Hematopoietic multipotent progenitor cell treated with erythropoietin and hydrocortisone succinate and interleukin-3 and kit ligand, for 8 days (in vitro differentiated cells): ENCODE data around the gene TPGS1.

Source experiments
- DNase-seq: peaks from one replicate; pipeline ENCODE4 v3.0.0-alpha.2; 2015

The TPGS1 gene

DNA sequence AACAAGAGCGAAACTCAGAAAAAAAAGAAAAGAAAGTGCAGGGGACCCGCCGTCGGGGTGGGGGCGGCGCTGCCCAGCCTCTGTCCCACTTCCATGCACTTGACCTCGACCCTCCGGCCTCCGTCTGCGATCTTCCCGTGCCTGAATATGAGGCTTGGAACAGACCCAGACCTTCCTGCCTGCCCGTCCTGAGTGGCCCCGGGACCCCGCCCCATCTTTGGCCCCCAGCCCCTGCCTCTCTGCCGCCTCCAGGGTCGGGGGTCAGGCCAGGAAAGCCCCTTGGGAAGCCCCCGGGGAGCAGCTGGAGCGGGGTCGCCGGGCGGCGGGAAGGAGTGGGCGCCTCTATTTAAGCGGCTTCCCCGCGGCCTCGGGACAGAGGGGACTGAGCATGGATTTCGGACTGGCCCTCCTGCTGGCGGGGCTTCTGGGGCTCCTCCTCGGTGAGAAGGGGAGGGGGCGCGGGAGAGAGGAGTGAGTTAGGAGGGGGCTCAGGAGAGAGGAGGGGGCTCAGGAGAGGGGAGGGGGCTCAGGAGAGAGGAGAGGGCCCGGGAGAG lies 11.1 kb upstream of the TPGS1 start, which contains the start of gene MADCAM1:
Gene MADCAM1 (plus strand): TSS at position 375 of the 554 bp plus-strand sequence. CDS start 14 bp downstream, at position 389.
- no peak for DNase-seq

DNA sequence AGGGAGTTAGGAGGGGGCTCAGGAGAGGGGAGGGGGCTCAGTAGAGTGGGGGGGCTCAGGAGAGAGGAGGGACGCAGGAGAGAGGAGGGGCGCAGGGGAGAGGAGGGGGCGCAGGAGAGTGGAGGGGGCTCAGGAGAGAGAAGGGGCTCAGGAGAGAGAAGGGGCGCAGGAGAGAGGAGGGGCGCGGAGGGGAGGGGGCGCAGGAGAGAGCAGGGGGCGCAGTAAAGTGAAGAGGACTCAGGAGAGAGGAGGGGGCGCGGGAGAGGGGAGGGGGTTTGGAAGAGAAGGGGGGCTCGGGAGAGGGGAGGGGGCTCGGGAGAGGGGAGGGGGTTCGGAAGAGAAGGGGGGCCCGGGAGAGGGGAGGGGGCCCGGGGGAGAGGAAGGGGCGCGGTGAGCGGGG lies 10.3 kb upstream of the TPGS1 start:
- DNase-seq = no peak

GRCh38 chr19:497491-497868 lies 9.8 kb upstream of the TPGS1 start:
- DNase-seq = no peak

DNA sequence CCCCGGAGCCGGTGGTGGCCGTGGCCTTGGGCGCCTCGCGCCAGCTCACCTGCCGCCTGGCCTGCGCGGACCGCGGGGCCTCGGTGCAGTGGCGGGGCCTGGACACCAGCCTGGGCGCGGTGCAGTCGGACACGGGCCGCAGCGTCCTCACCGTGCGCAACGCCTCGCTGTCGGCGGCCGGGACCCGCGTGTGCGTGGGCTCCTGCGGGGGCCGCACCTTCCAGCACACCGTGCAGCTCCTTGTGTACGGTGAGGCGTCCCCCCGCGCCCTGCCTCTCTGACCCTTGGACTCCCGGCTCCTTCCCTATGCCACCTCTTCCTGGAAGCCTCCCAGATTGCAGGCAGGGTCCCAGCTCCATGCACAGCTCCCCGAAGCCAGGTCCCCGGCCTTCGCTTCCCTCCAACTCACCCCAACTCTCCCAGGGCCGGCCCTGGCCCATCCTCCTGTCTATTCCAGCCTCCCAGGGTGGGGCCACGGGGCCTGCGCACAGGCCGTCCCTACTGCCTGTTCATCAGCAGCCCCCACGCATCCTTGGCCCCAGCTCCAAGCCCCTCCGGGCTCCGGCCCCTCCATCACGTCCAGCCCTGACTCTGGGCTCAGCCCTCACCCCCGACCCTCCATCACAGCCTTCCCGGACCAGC lies 9.3 kb upstream of the TPGS1 start:
- no peak for DNase-seq

DNA sequence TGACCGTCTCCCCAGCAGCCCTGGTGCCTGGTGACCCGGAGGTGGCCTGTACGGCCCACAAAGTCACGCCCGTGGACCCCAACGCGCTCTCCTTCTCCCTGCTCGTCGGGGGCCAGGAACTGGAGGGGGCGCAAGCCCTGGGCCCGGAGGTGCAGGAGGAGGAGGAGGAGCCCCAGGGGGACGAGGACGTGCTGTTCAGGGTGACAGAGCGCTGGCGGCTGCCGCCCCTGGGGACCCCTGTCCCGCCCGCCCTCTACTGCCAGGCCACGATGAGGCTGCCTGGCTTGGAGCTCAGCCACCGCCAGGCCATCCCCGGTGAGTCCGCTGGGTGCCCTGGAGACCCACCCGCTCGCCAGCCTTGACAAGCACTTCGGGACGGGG lies 8.8 kb upstream of the TPGS1 start:
- DNase-seq = no peak

GRCh38 chr19:498977-499623 lies 8.2 kb upstream of the TPGS1 start:
- no peak for DNase-seq

DNA sequence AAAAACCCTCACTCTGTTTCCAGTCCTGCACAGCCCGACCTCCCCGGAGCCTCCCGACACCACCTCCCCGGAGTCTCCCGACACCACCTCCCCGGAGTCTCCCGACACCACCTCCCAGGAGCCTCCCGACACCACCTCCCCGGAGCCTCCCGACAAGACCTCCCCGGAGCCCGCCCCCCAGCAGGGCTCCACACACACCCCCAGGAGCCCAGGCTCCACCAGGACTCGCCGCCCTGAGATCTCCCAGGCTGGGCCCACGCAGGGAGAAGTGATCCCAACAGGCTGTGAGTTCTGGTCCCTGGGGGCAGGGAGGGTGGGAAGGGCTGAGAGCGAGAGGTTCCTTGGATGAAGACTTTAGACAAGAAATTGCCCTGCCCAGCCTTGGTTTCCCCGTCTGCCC lies 5.7 kb upstream of the TPGS1 start:
- no peak for DNase-seq

- DNase-seq = no peak
Observed at GRCh38 chr19:504616-505015, 2.7 kb upstream of the TPGS1 start.

- DNase-seq = peak; percentile 100
Observed at GRCh38 chr19:506404-507285, 652 bp upstream of the TPGS1 start.

DNA sequence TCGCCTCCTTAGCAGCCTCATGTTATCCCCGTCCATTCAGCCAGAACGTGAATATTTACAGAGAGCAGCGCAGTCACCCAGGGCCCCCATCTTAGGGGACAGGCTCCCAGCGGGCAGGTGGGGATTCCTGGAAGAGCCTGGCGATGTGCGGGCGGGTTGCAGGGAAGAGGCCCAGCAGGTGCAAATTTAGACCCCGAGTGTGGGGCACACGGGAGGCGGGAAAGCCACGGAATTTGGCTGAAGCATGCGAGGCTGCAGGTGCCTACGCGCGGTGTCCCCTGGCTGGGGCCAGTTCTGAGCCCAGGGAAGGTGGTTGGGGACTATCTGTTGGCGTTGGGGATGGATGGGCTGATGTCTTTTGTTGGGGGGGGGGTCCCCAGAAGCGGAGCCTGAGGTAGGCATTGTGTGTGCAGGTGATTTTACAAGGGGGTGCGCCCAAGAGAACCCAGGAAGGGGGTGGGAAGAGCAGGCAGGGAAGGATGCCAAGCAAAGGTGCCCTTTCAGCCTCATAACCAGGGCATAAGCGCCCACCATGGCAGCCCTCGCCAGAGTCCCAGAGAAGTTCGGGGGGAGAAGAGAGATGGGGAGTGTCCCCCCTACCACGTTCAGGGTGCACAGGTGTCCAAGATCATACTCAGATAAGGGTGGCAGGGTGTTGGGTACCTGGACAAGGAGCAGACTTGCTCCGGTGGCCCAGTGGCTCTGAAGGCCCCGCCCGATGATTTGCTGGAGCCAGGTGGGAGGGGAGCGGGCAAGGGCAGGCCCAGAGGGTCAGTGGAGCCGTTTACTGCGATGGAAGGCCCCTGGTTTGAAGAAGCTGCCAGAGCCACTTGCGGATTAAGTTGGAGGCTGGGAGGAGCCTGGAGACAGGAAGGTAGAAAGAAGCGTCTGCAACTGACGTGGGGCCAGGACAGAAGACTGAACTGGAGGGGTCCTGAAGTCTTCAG lies 1.2 kb downstream of the TPGS1 start:
- DNase-seq = no peak

DNA sequence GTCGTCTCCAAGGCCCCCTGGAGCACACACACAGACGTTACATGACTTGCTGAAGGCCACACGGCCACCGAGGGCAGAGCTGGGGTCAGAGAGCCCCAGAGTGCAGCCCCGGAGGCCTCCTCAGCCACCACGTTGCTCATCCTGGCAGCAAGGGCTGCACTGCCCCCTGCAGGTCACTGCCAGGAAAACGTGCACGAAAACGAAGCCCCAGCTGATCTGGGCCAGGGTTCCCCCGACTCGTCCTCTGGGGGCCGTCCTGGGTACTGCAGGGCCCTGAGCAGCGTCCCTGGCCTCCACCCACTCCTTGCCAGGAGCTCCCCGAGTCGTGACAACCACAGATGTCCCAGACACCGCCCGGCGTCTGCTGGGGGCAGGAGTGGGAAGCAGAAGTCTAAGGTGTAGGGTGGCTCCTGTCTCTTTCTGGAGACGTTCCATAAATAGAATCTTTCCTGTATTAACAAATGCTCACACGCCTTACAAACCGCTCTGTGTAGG lies 3.4 kb downstream of the TPGS1 start:
- DNase-seq = peak; percentile 94

GRCh38 chr19:511101-511851 lies 4.0 kb downstream of the TPGS1 start:
- DNase-seq = peak; percentile 54

GRCh38 chr19:512547-513365 lies 5.5 kb downstream of the TPGS1 start:
- no peak for DNase-seq

- no peak for DNase-seq
Observed at GRCh38 chr19:513368-514165, 6.3 kb downstream of the TPGS1 start.

DNA sequence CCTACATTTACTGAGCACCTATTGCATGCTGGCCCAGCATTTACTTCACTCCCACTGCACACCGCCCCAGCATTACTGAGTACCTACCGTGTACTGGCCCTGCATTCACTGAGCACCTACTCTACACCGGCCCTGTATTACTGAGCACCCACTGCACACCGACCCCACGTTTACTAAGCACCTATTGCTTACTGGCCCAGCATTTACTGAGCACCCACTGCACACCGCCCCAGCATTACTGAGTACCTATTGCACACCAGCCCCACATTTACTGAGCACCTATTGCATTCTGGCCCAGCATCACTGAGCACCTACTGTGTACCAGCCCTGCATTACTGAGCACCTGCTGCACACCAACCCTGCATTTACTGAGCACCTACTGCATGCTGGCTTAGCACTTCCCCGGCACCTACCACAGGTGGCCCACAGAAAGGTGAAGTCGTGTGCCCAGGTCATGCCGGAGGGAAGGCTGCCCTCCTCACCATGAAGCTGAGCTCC lies 6.9 kb downstream of the TPGS1 start:
- no peak for DNase-seq

DNA sequence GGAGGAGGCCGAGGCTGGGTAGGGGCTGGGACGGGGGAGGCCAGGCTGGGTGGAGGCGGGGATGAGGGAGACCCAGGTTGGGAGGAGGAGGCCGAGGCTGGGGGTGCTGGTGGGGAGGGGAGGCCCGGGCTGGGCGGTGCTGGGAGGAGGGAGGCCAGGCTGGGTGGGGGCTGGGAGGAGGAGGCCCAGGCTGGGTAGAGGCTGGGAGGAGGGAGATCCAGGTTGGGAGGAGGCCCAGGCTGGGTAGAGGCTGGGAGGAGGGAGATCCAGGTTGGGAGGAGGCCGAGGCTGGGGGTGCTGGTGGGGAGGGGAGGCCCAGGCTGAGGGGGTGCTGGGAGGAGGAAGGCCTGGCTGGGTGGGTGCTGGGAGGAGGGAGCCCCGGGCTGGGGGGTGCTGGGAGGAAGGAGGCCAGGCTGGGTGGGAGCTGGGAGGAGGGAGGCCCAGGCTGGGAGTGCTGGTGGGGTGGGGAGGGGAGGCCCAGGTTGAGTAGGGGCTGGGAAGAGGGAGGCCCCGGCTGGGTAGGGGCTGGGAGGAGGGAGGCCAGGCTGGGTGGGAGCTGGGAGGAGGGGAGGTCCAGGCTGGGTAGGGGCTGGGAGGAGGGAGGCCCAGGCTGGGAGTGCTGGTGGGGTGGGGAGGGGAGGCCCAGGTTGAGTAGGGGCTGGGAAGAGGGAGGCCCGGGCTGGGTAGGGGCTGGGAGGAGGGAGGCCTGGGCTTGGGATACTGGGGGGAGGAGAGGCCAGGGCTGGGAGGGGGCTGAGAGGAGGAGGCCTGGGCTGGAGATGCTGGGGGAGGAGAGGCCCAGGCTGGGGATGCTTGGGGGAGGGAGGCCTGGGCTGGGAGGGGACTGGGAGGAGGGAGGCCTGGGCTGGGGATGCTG lies 10.7 kb downstream of the TPGS1 start:
- no peak for DNase-seq

DNA sequence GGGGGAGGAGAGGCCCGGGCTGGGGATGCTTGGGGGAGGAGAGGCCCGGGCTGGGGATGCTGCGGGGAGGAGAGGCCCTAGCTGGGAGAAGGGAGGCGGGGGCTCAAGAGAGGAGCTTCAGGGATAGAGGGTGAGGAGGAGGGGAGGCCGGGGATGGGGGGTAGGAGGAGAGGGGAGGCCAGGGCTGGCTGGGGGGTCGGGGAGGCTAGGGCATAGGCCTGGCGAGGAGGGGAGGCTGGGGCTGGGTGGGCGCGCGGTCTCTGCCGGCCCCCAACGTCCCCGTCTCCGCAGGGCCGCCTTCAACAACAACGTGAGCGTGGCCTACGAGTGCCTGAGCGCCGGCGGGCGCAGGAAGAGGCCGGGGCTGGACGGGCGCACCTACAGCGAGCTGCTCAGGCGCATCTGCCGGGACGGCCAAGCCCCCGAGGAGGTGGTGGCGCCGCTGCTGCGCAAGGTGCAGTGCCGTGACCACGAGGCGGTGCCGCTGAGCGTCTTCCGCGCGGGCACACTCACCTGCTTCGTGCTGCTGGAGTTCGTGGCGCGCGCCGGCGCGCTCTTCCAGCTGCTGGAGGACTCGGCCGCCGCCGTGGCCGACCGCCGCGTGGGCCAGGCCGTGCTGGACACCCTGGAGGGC lies 11.4 kb downstream of the TPGS1 start:
- DNase-seq = no peak

- no peak for DNase-seq
Observed at GRCh38 chr19:519449-519865, 12.2 kb downstream of the TPGS1 start.
